GM19463 (cell line): Measurements from ENCODE around the gene TBC1D25.

Experiments
- ATAC-seq: cut with Tn5 transposase; IDR thresholded peaks from one replicate; pipeline ENCODE4 v1.9.1; 2021; ENCODE audit warnings: mild to moderate bottlenecking, moderate library complexity; ENCODE audit not compliant: unreplicated experiment

TBC1D25 gene, protein sequence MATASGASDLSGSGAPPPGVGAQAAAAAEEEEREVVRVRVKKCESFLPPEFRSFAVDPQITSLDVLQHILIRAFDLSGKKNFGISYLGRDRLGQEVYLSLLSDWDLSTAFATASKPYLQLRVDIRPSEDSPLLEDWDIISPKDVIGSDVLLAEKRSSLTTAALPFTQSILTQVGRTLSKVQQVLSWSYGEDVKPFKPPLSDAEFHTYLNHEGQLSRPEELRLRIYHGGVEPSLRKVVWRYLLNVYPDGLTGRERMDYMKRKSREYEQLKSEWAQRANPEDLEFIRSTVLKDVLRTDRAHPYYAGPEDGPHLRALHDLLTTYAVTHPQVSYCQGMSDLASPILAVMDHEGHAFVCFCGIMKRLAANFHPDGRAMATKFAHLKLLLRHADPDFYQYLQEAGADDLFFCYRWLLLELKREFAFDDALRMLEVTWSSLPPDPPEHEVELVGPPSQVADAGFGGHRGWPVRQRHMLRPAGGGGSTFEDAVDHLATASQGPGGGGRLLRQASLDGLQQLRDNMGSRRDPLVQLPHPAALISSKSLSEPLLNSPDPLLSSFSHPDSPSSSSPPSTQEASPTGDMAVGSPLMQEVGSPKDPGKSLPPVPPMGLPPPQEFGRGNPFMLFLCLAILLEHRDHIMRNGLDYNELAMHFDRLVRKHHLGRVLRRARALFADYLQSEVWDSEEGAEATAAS

DNA sequence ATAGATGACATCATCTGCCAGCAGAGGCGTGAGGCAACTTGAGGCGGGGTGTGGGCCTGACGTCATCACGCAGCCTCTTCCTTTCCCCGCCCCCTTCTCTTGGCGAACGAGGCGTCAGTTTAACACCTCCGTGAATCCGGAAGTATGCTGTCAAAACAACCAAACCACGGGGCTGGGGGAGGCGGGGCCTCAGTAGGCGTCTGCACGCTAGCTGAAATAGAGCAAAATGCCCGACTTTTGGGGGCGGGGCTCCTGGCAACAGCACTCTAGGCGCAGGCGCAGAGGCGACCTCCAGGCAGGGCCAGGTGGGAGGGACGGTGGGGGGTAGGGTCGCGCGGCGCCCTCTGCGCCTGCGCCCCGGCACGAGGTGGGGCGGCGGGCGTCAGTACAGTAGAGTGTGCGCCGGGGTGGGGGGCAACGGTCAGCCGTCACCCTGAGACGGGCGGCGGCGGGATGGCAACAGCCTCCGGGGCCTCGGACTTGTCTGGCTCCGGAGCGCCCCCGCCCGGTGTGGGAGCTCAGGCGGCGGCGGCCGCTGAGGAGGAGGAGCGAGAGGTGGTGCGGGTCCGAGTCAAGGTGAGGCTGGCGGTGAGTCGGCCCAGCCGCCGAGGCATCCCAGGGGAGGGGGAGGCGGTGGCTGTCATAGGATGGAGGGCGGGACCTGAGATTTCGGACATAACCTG is at the start of gene TBC1D25:
Gene TBC1D25, plus strand, starts transcription at position 370 of the 683 bp plus-strand sequence. Its CDS starts 84 bp downstream, at position 454.
- peak; percentile 77 for ATAC-seq

DNA sequence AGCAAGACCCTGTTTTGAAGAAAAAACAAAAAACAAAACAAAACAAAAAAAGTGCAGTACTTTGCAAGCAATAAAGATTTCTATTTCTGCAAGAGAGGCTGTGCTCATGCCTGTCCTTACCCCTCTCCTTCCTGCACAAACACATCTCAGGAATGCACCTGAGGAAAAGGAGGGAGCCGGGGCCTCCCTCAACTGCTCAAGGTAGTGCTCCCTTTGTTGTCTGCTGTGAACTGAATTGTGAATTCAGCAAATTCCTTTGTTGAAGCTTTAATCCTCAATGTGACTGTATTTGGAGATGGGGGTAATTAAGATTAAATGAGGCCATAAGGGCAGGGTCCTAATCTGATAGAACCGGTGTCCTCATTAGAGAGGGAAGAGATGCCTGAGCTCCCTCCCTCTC is 49.6 kb upstream of the TBC1D25 start:
- ATAC-seq = no peak

DNA sequence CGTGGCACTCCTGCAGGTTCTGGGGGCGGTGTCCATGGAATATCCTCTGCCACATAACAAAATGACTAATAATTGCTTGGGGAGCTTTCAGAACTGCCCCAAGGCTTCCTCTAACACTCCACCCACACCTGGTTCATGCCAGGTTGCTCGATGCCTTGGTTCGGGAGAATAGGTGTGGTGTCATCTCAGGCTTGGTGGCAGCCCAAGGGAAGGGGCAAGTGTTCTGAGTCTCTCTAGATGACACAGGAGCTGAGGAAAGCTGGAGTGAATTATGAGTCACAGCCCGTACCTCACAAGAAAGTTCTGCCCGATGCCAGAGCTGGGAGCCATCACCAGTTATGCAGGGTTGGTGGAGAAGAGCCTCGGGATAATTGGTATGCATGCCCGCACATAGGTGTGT is 48.9 kb upstream of the TBC1D25 start:
- no peak for ATAC-seq

DNA sequence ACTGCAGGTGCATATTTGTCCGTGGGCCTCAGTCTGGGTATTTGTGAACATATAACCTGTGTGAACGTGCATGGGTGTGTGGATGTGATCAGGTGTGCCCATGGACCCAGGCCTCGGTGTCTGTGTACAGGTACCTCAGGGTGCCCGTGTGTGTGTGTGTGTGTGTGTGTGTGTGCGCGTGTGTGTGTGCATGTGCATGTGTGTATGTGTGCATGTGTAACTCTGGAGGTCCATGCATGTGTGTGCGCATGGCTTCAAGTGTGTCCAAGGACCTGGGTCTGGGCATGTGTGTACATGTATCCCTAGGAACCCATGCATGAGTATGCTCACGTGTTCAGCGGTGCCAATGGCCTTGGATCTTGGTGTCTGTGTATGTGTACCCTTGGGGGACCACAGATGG is 47.7 kb upstream of the TBC1D25 start:
- ATAC-seq = no peak

DNA sequence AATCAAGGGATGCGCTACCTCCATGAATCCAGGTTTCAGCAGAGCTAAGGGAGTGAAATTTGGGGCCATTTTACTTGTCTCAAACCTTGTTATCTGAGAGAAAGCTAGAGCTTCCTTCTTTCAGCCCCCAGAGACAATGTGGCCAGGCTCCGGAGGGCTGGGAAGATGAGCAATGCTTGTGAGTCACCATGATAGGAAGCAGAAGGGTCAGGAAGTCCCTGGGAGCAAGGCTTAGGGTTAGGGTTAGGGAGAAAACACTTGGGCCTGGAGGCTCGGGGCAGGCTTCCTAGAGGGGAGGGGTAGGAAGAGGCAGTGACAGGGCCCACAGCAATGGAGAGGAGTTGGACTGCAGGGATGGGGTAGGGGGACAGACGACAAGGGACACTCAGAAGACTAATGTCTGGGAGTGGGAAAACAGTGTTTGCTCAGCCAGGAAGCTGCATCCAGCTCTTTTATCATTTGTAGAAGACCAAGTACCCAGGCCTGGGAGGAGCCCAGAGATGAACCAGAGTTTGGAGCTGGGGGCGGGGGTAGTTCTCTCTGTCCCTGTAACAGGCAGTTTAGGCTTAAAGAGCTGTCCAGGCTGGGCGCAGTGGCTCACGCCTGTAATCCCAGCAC is 47.1 kb upstream of the TBC1D25 start:
- no peak for ATAC-seq

DNA sequence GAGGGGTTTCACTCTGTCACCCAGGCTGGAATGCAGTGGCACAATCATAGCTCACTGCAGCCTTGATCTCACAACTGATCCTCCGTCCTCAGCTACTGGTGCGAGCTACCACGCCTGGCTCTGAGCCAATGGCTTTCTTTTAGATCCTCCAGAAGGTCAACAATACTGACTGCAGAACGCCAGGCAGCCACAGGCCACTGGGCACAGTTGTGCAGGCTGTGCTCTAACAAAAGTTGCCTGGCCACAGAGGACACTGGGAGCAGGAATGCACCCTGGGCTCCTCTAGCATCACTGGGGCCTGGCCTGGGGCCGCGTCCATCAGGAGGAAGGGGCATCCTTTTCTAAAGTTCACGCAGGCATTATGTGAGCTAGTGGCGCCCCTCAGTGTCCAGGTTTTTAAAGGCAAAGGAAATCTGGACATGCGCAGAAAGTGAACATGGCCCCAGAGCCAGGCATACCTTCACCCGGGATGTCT is 45.6 kb upstream of the TBC1D25 start:
- no peak for ATAC-seq

DNA sequence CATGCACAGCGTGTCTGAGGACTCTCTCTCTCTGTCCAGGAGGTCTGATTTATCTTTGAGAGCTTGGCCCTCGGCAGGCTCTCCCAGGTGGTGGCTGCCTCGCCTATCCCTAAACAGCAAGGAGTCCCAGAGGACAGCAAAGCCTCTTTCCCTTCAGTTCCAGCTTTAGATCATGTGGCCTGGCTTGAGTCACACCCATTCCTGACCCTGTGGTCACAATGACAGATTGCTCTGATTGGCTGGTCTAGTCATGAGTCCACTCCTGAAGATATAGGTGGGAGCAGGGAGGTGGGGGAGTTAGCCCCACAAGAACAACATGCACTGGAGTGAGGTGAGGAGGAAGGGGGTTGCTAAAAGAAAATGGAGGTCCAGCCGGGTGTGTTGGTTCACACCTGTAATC is 42.9 kb upstream of the TBC1D25 start:
- no peak for ATAC-seq

DNA sequence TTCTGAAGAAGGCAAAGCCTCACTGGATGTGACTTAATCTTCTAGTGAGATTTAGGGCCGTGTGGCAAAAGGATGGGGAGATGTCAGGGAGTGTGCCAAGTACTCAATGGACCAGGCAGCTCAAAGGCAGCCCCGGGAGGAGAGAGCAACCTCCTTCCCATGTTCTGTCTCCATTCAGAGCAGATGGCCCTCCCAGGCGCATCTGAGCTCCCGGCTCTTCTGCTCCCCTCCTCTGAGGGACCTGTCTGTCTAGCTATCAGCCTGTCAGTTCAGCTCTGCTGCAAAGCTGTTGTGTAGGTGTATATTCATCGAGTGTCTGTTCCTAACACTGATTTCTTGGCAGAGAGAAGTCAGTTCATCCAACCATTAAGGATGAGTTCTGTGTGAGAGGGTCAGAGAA is 41.6 kb upstream of the TBC1D25 start:
- no peak for ATAC-seq

DNA sequence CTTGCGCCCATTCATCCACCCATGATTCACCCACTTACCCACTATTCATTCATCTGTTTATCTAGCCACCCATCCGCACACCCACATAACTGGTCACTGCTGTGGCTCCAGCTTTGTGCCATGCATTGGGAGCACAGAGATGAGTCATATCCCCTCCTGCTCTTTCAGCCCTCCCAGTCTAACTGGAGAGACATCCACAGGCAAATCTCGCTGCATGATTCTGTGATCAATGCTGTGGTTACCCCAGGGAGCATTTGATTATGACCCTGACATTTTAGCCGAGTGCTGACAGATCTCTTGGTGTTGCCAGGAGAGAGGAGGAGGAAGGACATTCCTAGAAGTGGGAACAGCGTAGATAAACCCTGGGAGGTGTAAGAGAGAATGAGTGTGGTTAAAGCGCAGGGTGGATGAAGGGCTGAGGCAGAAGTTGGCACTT is 41.1 kb upstream of the TBC1D25 start:
- no peak for ATAC-seq

DNA sequence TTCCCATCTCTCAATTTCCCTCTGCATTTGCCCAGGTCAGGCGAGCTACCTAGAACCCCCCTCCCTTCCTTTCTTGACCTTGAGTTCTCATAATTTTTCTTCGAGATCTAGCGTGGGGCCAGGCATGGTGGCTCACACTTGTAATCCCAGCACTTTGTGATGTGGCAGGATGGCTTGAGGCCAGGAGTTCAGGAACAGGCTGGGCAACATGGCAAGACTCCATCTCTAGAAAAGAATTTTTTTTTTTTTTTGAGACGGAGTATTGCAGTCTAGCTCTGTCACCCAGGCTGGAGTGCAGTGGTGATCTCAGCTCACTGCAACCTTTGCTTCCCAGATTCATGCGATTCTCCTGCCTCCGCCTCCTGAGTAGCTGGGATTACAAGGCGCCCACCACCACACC is 35.3 kb upstream of the TBC1D25 start:
- ATAC-seq = no peak

DNA sequence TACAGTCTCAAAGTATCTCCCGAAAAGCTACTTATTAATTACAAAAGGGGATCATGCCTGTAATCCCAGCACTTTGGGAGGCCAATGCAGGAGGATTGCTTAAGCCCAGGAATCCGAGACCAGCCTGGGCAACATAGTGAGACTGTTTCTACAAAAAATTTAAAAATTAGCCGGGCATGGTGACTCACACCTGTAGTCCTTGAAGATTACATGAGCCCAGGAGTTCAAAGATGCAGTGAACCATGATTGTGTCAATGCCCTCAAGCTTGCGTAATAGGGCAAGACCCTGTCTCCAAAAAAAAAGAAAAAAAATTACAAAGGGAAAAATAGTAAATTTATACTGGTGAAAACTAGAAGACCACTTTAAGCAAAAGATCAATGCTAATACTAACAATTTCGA is 34.0 kb upstream of the TBC1D25 start:
- ATAC-seq = no peak

DNA sequence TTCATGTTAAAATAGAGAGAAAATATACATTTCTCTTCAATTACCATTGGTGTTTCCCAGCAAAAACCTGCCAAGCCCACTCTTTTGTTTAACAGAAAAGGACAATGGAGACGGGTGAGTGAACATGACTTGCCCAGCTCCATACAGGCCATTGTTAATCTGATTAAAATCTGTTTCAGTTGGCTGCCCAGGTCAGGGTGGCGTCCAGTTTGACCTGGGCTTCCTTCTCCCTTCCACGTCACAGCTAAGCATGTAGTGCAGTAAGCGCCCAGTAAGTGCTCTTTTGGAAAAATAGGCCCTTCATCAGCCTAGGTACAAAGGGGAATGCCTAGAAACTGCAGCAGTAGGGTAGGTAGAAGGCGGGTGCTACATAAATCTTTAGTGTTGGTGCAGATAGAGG is 32.3 kb upstream of the TBC1D25 start:
- ATAC-seq = no peak

DNA sequence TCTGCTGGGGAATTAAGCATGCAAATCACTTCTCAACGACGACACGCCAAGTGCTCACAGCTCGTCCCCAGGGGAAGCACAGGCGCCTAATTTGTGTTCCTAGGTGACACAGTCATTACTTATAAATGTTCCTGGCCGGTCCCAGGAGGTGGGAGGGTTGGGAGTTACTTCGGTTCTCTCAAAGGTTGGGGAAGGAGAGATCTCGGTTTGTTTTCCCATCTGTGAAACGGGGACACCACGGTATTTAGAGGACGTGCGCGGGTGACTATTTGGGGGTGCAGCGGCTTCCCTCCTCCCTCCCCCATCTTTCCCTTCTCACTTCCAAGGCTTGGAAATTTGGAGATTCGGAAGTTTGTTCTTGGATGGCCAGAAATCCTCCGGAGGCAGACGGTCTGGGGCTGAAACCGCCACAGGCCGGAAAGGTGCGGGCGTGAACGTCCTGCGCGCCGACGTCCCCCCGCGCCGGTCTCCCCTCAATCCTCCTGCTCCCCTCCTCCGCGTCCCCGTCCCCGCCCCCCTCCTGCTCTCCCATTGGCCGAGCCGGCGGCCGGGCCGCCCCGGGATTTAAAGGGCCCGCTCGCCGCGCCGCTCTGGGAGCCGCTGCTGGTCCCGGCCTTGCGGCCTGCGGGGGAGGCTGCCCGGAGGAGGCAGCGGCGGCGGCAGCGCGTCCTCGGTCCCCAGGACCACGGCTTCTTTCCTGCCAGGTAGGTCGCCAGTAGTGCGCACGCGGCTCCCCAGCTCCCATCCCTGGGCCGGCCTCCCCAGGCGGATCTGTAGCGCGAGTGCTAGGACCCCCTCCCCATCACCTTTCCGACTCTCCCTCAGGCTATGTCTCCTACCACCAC is 30.9 kb upstream of the TBC1D25 start, which contains the start of gene PORCN:
Gene PORCN, plus strand, starts transcription at position 593 of the 845 bp plus-strand sequence. CDS start 829 bp downstream, outside the sequence.
- peak; percentile 80 for ATAC-seq

DNA sequence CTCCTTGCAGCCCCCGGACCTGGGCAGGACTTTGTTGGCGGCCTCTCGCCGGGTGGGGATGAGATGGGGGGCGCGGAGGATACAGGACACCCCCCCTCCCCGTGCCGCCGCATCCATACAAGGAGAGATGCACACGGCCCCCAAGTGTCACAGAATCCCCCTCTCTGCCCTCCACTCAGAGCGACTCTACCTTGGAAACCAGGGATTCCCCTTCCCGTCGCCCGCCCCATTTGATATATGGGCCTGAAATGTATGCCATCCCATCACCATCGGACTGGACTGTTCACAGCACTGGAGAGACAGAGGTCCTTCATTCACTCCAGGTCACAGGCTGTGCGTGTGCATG is 30.3 kb upstream of the TBC1D25 start:
- ATAC-seq = peak; percentile 18

DNA sequence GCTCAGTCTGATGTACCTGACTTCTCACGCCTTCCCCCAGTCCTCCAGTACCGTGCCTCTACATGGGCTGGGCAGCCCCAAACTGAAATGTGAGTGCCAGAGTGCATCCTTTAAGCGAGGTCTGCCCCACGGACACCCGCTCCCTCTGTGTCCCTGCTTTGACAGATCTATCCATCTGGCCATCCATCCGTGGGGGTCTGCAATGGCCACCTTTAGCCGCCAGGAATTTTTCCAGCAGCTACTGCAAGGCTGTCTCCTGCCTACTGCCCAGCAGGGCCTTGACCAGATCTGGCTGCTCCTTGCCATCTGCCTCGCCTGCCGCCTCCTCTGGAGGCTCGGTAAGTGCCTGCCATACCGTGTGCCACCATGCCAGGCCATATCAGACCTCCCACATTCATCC is 29.9 kb upstream of the TBC1D25 start:
- no peak for ATAC-seq

DNA sequence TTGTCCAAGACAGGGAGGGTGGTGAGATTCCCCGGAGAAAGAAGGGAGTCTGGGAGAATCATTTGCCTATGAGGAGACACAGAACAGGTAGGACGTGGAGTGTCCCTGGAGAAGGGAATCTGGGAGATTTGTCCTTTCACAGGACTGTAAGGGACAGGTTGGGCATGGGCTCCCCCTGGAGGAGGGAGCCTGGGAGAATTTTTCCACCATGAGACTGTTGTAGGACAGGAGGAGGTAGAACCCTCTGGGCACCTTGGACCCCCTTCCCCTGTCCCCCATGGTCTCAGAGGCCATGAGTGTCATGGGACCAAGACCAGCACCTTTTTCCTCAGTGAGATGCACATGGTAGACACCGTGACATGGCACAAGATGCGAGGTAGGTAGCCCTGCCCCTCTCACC is 28.0 kb upstream of the TBC1D25 start:
- ATAC-seq = no peak

DNA sequence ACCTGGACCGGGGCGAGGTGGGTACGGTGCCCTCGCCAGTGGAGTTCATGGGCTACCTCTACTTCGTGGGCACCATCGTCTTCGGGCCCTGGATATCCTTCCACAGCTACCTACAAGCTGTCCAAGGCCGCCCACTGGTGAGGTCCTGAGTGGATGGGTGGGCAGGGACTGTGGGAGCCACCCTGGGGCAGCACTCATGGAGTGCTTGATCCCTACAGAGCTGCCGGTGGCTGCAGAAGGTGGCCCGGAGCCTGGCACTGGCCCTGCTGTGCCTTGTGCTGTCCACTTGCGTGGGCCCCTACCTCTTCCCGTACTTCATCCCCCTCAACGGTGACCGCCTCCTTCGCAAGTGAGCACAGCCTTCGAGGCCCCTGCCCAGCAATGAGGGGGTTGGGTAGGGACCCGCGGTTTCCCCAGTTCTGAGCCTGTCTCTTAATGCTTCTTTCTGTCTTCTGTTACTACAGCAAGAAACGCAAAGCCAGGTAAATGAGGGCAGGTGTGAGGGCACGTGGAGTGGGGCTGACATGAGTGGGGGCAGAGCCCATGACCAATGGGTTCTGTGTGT is 27.1 kb upstream of the TBC1D25 start:
- ATAC-seq = no peak

DNA sequence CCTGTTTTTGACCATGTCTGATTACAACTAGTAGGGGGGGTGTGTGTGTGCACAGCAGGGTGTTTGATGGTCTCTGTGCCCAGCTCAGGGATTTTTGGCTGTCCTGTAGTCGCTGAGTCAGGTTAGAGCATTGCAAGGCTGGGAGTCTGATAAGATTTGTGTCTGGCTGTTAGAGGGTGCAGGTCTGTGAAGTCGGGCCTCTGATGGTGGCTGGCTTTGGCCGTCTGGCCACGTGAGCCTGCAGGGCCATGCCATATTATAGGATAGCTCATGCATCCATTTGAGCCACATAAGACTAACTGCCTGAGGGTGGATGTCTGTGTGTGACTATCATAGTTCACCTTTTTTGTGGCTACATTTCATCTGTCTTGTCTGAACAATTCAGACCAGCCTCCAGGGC is 25.8 kb upstream of the TBC1D25 start:
- ATAC-seq = no peak

DNA sequence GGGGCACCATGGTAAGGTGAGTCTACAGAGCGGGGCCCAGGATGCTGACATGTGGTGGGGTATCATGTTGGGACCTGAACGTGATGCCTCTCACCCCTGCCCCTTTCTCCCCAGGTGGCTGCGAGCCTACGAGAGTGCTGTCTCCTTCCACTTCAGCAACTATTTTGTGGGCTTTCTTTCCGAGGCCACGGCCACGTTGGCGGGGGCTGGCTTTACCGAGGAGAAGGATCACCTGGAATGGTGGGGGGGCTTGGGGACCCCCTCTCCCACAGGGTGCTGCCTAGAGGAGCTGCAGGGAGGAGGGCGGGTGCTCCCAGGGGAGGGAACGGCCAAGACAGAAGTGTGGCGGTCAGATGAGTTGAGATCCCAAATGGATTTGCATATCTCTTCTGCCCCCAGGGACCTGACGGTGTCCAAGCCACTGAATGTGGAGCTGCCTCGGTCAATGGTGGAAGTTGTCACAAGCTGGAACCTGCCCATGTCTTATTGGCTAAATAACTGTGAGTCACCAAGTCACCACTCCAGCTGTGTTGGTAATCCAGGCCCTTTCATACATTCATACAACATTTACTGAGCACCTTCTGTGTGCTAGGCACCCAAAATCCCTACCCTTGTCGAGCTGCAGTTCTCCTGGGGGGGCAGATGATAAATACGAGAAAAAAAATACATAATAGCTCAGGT is 25.2 kb upstream of the TBC1D25 start:
- ATAC-seq = no peak
